Mesothelial cell of epicardium (in vitro differentiated cells): Measurements from ENCODE around the gene GSN. TPM values are rescaled to one million over a fixed set of nuclear protein-coding genes. Genes with fewer than 3 reads are reported as not detected.

Experiments used
- DNase-seq, 2 experiments: peaks; one replicate each; pipeline ENCODE4 v3.0.0; 2021; ENCODE audit warnings: low spot score in 2 of 2; ENCODE audit not compliant: unreplicated experiment in 2 of 2
- H3K27ac Mint-ChIP-seq: 2 replicates; pipeline ENCODE4 v1.8.0; 2021; ENCODE audit warnings: mixed read lengths
- H3K27me3 Mint-ChIP-seq: 2 replicates; pipeline ENCODE4 v1.8.0; 2021; ENCODE audit warnings: low read depth, mixed read lengths
- H3K36me3 Mint-ChIP-seq: 2 replicates; pipeline ENCODE4 v1.8.0; 2021; ENCODE audit warnings: mixed read lengths
- H3K4me1 Mint-ChIP-seq: 2 replicates; pipeline ENCODE4 v1.8.0; 2021; ENCODE audit warnings: mixed read lengths
- H3K4me3 Mint-ChIP-seq: 2 replicates; pipeline ENCODE4 v1.8.0; 2021; ENCODE audit warnings: mild to moderate bottlenecking, moderate library complexity, mixed read lengths
- H3K9me3 Mint-ChIP-seq: 2 replicates; pipeline ENCODE4 v1.8.0; 2021; ENCODE audit warnings: mixed read lengths
- total RNA-seq: library from RNA; stranded (reverse); gene quantifications from 3 replicates; pipeline ENCODE4 v1.2.1, GENCODE V29; 2021
- TF ChIP-seq, protein P1 (sequence below): fragments of 200-600 bp; sonication (generic); IDR thresholded peaks from one replicate; pipeline ENCODE4 v1.5.0; 2021; ENCODE audit warnings: antibody characterized with exemption; ENCODE audit not compliant: unreplicated experiment

The GSN gene
- total RNA-seq, 1 donor from 2014 or later = 114 TPM

DNA sequence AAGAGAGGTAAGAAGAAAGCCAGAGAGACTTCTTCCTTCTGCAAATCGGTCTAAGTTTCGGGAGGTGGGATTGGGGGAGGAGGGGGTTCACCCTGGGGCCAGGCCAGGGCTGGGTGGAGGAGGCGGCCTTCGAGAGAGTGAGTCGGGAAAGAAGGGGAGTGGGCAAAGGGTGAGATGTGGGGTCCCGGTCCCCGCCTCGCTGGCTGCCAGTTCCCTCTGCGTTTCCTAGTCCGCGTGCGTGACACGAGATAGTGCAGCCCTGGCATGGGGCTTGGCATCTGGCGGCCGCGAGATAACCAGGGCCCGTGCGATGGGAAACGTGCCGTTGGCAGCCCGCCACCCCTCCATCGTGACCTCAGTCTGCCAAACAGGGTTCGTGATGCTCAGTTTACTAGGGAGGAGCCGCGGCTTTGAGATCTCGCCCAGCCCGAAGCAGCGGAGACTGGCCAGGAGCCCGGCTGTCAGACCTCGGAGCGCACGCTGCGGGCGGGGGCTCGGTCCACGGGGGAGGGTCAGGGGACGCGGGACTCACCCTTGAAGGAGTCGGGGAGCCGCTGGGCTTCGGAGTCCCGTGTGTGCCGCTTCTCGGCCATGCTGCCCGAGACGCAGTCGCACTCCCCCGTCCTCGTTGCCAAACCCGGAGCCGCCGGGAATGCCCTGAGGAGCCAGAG lies 101.8 kb downstream of the GSN start, which contains the start of gene STOM:
TSS of gene STOM (minus strand) at position 656 of the 671 bp plus-strand sequence. CDS start at position 593, 63 bp downstream.
- peak within 1 kb of the TSS; percentile 81 for H3K4me3 Mint-ChIP-seq
- no peaks in the 10 kb centered on the region for H3K27me3 Mint-ChIP-seq
- H3K4me1 Mint-ChIP-seq = peaks cover 66% of the 10 kb centered on the region
- H3K9me3 Mint-ChIP-seq = no peaks in the 10 kb centered on the region
- H3K36me3 Mint-ChIP-seq = no peaks in the 10 kb centered on the region
- TF ChIP-seq, protein P1, sequence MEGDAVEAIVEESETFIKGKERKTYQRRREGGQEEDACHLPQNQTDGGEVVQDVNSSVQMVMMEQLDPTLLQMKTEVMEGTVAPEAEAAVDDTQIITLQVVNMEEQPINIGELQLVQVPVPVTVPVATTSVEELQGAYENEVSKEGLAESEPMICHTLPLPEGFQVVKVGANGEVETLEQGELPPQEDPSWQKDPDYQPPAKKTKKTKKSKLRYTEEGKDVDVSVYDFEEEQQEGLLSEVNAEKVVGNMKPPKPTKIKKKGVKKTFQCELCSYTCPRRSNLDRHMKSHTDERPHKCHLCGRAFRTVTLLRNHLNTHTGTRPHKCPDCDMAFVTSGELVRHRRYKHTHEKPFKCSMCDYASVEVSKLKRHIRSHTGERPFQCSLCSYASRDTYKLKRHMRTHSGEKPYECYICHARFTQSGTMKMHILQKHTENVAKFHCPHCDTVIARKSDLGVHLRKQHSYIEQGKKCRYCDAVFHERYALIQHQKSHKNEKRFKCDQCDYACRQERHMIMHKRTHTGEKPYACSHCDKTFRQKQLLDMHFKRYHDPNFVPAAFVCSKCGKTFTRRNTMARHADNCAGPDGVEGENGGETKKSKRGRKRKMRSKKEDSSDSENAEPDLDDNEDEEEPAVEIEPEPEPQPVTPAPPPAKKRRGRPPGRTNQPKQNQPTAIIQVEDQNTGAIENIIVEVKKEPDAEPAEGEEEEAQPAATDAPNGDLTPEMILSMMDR = no peak
- peak within 1 kb of the TSS; percentile 80 for H3K27ac Mint-ChIP-seq
- DNase-seq = no peak

DNA sequence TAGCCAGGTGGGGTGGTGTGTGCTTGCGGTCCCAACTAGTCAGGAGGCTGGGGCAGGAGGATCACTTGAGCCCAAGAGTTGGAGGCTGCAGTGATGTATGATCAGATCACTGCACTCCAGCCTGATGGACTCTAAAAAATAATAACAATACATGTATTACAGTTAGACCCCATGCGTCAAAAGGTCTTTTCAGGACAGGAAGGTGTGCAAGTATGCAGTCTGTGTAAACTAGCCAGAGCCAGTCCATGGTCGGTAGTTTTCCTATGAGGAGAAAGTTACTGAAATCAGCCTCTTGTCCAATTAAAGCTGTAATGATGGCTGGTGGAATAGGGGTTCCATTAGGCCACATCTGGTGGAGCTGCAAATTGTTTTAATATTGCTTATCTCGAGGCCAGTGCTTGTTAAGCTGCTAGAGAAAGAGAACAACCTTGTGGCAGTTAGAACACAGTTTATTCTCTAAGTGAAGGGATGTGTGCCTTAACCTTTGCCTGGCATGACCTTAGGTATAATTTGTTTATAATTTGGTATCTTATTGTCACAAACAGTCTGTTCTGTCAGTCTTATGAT lies 103.6 kb downstream of the GSN start:
- Mint-ChIP-seq H3K4me3 (peak overlapping the region; percentile 36), H3K4me1 (peaks cover 55% of the 10 kb centered on the region)

DNA sequence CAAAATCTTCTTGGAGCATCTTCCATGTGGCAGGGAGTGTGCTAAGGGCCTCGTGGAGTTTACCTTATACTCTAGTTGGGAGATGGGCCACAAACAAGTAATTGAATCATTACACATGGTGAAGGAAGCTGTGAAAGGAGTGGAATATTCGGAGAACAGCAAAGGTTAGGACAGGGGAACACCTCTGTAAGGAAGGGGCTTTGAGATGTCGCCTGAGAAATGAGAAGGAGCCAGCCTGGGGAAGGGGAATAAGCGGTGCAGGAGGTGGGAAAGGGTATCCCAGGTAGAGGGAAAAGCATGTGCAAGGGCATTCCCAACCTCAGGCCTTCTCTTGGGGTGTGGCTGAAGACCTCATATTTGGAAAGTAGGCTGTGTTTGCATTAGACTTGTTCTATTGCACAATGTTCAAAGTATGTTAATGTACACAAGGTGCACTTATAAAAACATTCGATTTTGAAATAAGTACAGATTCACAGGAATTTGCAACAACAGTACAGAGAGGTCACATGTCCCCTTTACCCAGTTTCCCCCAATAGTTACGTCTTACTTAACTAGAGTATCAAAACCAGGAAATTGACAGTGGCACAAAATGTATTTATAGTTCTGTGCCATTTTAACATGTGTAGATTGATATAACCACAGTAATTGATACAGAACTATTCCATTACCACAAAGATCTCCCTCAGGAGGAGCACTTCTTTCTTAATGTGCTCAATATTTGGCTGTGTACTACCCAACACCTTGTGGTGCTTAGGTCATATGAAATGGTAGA lies 104.5 kb downstream of the GSN start:
- TF ChIP-seq, protein P1 = no peak
- H3K9me3 Mint-ChIP-seq = no peaks in the 10 kb centered on the region
- no peaks in the 10 kb centered on the region for H3K36me3 Mint-ChIP-seq
- H3K27ac Mint-ChIP-seq = peak overlapping the region; percentile 44
- no peaks in the 10 kb centered on the region for H3K27me3 Mint-ChIP-seq
- H3K4me3 Mint-ChIP-seq = no peak overlapping the region
- H3K4me1 Mint-ChIP-seq = peaks cover 49% of the 10 kb centered on the region
- DNase-seq = no peak

More for the DNA sequence above, 103.6 kb downstream of the GSN start:
- no peak for DNase-seq
- Mint-ChIP-seq H3K36me3 (no peaks in the 10 kb centered on the region), H3K27ac (peak overlapping the region; percentile 16), H3K27me3 (no peaks in the 10 kb centered on the region), H3K9me3 (no peaks in the 10 kb centered on the region)
- TF ChIP-seq, protein P1 = no peak

DNA sequence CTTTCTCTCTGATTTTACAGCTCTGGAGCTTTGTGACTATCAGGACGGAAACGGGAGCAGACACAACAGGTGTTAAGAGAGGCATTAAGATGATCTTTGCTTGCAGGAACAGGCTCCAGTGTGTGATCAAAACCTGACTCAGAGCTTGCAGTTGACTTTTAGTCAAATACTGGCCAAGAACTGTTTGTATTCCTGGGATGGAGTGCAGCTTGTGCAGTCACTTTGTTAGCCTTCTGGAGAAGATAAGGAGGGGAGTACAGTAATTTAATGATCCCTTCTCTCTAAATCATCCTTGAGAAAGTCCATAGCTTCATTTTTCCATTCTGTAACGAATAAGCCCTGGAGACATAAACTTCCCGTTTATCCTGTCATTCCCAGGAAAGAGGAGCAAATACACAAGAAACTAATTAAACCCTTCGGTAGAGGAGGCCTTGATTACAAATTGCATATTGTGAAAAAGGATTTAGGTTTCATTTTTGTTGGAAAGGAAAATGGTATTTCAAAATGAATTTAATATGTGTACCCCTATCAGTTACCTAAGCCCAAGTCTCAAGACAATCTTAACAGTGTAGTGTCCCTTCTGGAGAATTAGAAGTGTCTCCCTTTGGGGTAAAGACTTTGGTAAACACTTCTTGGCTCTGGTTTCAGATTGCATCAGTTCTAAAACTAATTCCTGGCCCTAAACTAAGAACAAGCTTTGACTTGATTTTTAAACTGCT lies 105.2 kb downstream of the GSN start:
- TF ChIP-seq, protein P1 = no peak
- DNase-seq = no peak
- H3K9me3 Mint-ChIP-seq = peaks cover 5% of the 10 kb centered on the region
- H3K27me3 Mint-ChIP-seq = no peaks in the 10 kb centered on the region
- H3K27ac Mint-ChIP-seq = peak overlapping the region; percentile 44
- H3K4me3 Mint-ChIP-seq = no peak overlapping the region
- H3K36me3 Mint-ChIP-seq = peaks cover under 1% of the 10 kb centered on the region
- peaks cover 41% of the 10 kb centered on the region for H3K4me1 Mint-ChIP-seq

DNA sequence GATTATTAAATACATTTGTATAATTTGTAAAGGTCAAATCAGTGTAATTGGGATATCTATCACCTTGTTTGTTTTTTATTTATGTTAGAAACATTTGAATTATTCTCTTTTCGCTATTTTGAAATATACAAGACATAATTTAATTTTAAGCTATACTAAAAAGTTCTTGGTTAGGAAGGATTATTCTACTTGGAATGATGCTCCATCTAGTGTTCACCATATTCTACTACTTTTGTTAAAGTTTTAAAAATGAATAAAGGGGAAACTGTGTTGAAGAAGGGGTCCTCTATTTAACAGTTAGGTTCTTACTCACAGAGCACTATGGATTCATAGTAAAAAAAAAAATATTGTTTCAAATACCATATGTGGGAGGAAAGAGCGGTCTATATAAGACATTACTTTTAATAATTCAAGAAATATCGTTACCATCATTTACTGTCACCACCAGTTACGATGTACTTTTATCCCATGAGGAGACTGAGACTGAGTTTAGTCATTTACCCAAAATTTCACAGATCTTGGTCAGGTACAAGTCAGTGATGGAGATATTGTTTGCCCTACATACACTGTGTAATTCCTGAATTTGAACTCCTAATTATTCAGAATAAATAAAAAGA lies 108.4 kb downstream of the GSN start:
- DNase-seq = no peak
- Mint-ChIP-seq H3K4me3 (no peak overlapping the region), H3K27ac (no peak overlapping the region), H3K36me3 (peaks cover 3% of the 10 kb centered on the region), H3K27me3 (no peaks in the 10 kb centered on the region), H3K4me1 (peaks cover 27% of the 10 kb centered on the region), H3K9me3 (peaks cover 8% of the 10 kb centered on the region)
- TF ChIP-seq, protein P1 = no peak
